Astrocyte of the cerebellum (primary cell): ENCODE results near the gene HDC.

Source experiments
- DNase-seq: peaks from one replicate; pipeline ENCODE4 v3.0.0-alpha.2; 2011; ENCODE audit warnings: low read depth
- H3K4me3 ChIP-seq: 2 replicates; pipeline ENCODE4 v1.5.1; 2011; ENCODE audit warnings: mild to moderate bottlenecking, low read depth, low read length, moderate library complexity
- in situ Hi-C: cut with HindIII; loops from 2 replicates; pipeline ENCODE4 v1.10.0; 2017; ENCODE audit warnings: low sequenced_read_pairs
- TF ChIP-seq, protein P1 (sequence below): IDR thresholded peaks from 2 replicates; pipeline ENCODE4 v1.5.1; 2012; ENCODE audit warnings: low read length, low read depth, moderate library complexity, mild to moderate bottlenecking; ENCODE audit errors: missing control alignments

The HDC gene

DNA sequence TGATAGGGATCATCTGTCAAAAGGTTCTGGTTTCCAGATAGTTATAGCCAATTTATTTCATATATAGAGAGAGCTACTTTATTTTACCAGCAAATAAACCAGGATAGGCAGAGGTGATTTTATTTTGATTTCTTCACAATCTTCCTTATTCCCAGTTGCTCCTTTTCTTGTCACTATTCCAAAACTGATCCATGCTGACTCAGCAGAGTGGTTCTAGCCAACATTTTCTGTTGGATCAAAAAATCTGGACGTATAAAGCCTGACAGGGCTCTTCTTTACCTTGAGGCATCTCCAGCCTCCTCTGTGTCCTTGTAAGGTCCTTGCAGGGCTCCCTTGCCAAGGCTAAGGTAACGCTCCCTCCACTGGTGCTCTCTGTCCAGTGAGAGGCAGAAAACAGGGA lies 15.8 kb downstream of the HDC start:
- no peak for DNase-seq
- H3K4me3 ChIP-seq = no peak overlapping the region
- TF ChIP-seq, protein P1, sequence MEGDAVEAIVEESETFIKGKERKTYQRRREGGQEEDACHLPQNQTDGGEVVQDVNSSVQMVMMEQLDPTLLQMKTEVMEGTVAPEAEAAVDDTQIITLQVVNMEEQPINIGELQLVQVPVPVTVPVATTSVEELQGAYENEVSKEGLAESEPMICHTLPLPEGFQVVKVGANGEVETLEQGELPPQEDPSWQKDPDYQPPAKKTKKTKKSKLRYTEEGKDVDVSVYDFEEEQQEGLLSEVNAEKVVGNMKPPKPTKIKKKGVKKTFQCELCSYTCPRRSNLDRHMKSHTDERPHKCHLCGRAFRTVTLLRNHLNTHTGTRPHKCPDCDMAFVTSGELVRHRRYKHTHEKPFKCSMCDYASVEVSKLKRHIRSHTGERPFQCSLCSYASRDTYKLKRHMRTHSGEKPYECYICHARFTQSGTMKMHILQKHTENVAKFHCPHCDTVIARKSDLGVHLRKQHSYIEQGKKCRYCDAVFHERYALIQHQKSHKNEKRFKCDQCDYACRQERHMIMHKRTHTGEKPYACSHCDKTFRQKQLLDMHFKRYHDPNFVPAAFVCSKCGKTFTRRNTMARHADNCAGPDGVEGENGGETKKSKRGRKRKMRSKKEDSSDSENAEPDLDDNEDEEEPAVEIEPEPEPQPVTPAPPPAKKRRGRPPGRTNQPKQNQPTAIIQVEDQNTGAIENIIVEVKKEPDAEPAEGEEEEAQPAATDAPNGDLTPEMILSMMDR = no peak
- in situ Hi-C loops = loop anchor here (5.0 kb wide), 1 partner anchor 32 kb away; no protein-coding TSS in a partner anchor

DNA sequence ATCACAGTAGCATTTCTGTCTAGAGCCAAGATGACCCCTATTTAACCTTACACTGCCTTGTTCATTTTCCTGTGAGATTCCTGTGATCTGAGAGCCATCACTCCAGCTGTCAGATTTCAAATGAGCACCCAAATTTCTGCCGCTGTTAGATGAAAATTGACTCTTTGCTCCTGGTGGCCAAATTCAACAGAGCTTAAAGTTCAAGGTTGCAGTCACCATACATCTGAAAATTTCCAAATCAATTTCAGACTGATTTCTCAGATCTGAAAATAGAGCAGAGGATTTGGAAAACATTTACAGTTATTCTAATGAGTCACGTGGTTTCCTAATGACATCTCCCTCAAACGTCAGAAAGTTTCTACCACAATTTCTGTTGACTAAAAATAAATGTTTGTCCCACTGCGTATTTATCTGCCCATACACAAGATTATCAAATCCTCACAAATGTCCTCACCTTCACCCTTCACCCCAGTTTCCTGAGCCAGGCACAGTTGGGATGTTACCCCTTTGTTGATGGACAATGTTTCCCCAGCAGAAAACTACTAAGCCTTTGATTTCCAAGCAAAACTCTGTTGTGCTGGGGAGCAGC lies 16.4 kb downstream of the HDC start:
- in situ Hi-C loops = no loop called here
- DNase-seq = no peak
- H3K4me3 ChIP-seq = no peak overlapping the region
- TF ChIP-seq, protein P1 = no peak

DNA sequence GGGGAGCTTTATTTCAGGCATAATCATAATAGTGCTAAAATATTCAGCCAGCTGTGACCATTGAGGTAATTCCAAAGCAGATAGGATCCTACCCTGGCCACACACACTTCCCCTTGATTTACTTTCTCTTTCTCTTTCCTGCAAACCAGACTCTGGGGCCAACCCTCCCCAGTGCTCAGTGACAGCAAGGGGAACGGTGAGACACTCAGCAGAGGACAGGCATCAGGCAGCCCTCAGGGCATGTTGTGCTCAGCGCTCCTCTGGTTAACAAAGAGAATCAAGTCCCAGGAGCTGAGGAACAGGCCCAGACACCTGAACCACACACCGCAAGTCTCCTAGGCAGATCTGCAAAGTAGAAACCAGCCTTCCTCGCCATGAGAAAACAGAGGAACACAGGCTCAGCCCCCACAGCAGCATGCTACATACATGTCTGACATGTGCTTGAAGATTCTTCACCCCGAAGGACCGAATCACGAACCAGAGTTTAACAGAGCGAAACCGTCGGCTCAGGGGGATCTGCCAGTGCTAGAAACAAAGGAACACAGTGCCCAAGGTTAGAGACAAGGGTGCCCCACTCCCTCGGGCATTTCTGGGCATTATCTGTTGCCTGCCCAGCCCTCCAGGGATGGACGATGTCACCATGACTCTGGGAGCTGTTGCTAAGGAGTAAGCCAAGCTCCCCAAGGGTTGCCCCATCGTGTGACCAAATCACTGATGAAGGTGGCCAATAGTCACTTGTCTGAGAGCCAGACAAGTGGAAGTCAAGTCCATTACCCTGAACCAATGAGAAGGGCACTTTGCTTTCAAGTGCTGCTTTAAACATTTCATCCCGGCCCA lies 17.5 kb downstream of the HDC start:
- DNase-seq = no peak
- no peak overlapping the region for H3K4me3 ChIP-seq

DNA sequence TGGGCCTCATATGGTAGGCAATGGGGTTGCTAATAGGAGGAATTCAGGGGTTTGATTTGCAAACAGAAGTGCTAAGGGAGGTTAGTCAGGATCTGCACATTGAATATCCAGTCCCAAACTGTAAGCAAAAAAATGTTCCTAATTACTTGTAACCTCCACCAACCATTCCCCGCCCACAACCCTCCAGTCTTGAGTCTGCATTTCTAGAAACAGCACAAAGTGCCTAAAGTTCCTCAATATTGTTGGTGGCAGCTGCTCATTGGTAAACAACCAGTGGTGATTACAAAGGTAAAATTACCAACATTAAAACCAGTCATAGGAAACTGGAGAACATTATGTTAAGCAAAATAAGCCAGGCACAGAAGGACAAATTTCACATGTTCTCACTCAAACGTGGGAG lies 18.9 kb downstream of the HDC start:
- no peak for DNase-seq
- H3K4me3 ChIP-seq = no peak overlapping the region
- in situ Hi-C loops = no loop called here
- TF ChIP-seq, protein P1 = no peak

More for the DNA sequence above, 17.5 kb downstream of the HDC start:
- TF ChIP-seq, protein P1 = no peak
- in situ Hi-C loops = no loop called here

DNA sequence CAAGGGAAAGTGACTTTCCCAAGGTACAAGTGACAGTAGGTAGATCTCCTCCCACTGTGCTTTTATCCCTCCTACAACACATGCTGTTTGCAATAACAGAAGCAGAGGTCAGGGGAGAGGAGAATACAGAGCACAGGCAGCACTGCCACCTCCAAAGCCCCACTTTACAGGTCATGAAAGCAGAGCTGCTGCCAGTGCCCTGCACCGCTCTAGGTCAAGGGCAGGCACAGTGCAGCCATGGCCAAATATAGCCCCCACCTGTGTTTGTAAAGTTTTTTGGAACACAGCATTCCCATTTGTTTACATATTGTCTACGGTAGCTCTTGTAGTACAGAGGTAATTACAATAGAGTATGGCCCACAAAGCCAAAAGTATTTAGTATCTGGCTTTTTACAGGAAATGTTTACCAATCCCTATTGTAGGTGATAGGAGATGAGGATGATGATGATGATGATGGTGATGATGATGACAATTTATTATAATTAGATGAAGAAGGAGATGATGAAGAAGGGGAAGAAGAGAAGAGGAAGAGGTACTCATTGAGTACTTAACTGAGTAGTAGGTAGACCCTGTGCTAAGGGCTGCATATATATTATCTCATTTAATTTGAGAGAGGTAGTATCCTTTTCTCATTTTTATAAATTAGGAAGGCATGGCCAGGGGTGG lies 20.4 kb downstream of the HDC start:
- DNase-seq = no peak
- TF ChIP-seq, protein P1 = no peak
- H3K4me3 ChIP-seq = no peak overlapping the region
- in situ Hi-C loops = no loop called here

DNA sequence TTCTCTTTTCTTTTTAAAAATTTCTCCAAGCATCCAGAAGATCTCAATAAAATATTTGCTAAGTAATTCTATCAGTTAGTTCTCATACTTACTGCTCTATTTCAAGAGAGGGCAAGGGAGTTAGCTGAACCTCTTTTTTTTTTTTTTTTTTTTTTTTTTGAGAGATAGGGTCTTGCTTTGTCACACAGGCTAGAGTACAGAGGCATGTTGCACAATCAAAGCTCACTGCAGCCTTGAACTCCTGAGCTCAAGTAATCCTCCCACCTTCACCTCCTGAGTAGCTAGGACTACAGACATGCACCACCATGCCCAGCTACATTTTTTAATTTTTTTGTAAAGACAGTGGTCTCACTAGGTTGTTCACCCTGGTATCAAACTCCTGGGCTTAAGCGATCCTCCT lies 21.4 kb downstream of the HDC start:
- no peak overlapping the region for H3K4me3 ChIP-seq
- in situ Hi-C loops = no loop called here
- no peak for DNase-seq
- TF ChIP-seq, protein P1 = no peak
